ENCODE measurements around the gene ANKS6. TPM values are rescaled to one million over a fixed set of nuclear protein-coding genes. Genes with fewer than 3 reads are reported as not detected.

ANKS6 gene
- total RNA-seq, 1 experiment from 2014 or later, result 46.3 TPM

DNA sequence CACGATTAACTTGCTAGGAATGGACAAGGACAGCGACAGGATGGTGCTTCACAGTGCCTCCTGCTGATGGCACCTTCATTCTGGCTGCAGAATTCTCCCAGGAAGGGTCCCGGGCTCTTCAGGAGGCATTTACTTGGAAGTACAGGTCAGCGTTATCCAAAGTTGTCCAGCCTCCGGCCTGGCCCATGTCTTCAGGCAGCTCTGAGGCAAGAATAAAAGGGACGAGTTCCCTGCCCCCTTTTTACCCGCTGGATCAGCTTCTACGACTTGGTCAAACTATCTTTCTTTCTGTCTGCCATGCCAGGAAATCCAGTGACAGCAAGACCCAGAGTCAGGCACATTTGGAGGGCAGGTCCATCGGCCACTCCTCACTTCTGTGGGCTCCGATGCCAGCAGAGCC lies 64.3 kb downstream of the ANKS6 start:
- WGBS (ENCODE audit: extremely low coverage, insufficient read length, low lambda C conversion rate), result no CpG with 5 or more reads among the region's 10 CpGs
- Mint-ChIP-seq H3K27me3 (ENCODE audit: low read depth) (peaks cover 14% of the 10 kb centered on the region), H3K9me3 (no peaks in the 10 kb centered on the region), H3K4me1 (peaks cover 8 to 10% of the 10 kb centered on the region in 2 experiments; a peak in 3 of 4 replicates), H3K27ac (no peak overlapping the region), H3K4me3 (no peak overlapping the region), H3K36me3 (ENCODE audit: insufficient read depth in 1 of 3, low read depth in 3 of 3) (peaks cover 11 to 36% (median 36%) of the 10 kb centered on the region in 3 experiments; a peak in 6 of 7 replicates)
- no peak overlapping the region for H3T11ph ChIP-seq (ENCODE audit: low read length)
- no peak overlapping the region for H3K9ac ChIP-seq (ENCODE audit: extremely low read depth, insufficient read length, low read length)
- H3K23me2 ChIP-seq (ENCODE audit: insufficient read length, low read depth, low read length, poor library complexity, severe bottlenecking), result no peaks in the 10 kb centered on the region
- no peak overlapping the region for H4K91ac ChIP-seq (ENCODE audit: insufficient read length, low read depth, low read length)
- H2AFZ ChIP-seq (ENCODE audit: low read length), result no peak overlapping the region
- no peaks in the 10 kb centered on the region for H3K4me1 ChIP-seq (ENCODE audit: insufficient read depth, low read length)
- no peak overlapping the region for H2BK20ac ChIP-seq (ENCODE audit: low read depth, low read length, poor library complexity, severe bottlenecking)
- H2BK12ac ChIP-seq (ENCODE audit: insufficient read length, low read depth, low read length), result no peak overlapping the region
- H3K18ac ChIP-seq (ENCODE audit: insufficient read length, low read depth, low read length), result no peak overlapping the region
- H4K8ac ChIP-seq (replicated peaks; ENCODE audit: insufficient read length, low read depth, low read length), result no peak overlapping the region
- no peaks in the 10 kb centered on the region for H3K9me3 ChIP-seq (ENCODE audit: control insufficient read depth, low read depth, low read length)
- H3K79me2 ChIP-seq (ENCODE audit: insufficient read depth, low read length), result no peaks in the 10 kb centered on the region
- no peak overlapping the region for H2BK5ac ChIP-seq (ENCODE audit: insufficient read length, low read length)
- H3K14ac ChIP-seq (ENCODE audit: insufficient read depth, low read length), result no peak overlapping the region; the same call in 1 of the 2 replicates
- H3K79me1 ChIP-seq (ENCODE audit: insufficient read depth, low read depth, low read length, poor library complexity, severe bottlenecking), result no peaks in the 10 kb centered on the region
- no peak overlapping the region for H3K4me2 ChIP-seq (ENCODE audit: insufficient read depth, insufficient read length, low read length)
- no peak overlapping the region for H3K4ac ChIP-seq (ENCODE audit: low read depth, low read length)
- TF ChIP-seq, protein P1, sequence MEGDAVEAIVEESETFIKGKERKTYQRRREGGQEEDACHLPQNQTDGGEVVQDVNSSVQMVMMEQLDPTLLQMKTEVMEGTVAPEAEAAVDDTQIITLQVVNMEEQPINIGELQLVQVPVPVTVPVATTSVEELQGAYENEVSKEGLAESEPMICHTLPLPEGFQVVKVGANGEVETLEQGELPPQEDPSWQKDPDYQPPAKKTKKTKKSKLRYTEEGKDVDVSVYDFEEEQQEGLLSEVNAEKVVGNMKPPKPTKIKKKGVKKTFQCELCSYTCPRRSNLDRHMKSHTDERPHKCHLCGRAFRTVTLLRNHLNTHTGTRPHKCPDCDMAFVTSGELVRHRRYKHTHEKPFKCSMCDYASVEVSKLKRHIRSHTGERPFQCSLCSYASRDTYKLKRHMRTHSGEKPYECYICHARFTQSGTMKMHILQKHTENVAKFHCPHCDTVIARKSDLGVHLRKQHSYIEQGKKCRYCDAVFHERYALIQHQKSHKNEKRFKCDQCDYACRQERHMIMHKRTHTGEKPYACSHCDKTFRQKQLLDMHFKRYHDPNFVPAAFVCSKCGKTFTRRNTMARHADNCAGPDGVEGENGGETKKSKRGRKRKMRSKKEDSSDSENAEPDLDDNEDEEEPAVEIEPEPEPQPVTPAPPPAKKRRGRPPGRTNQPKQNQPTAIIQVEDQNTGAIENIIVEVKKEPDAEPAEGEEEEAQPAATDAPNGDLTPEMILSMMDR (conservative IDR thresholded peaks at IDR 0.05), result no peak
- no peak for DNase-seq
- no peak overlapping the region for H3K27ac ChIP-seq (ENCODE audit: insufficient read length, low read depth, low read length)
- no peak overlapping the region for H2BK120ac ChIP-seq (ENCODE audit: low read depth, low read length, poor library complexity, severe bottlenecking)
- H3K27me3 ChIP-seq (ENCODE audit: insufficient read depth, low read length), result no peaks in the 10 kb centered on the region
- no peak overlapping the region for H2BK15ac ChIP-seq (ENCODE audit: low read depth, low read length)
- H4K20me1 ChIP-seq (ENCODE audit: control insufficient read depth, insufficient read depth, insufficient read length), result no peaks in the 10 kb centered on the region
- no peak overlapping the region for H4K5ac ChIP-seq (ENCODE audit: insufficient read length, low read depth, low read length)
- no peak overlapping the region for H3K23ac ChIP-seq (ENCODE audit: insufficient read length, low read depth, low read length)
- H2AK5ac ChIP-seq (ENCODE audit: insufficient read length, low read length), result no peak overlapping the region
- no peak overlapping the region for H3K56ac ChIP-seq (ENCODE audit: insufficient read length, low read depth, low read length)
